IMR-90 (cell line): ENCODE results near the gene SLC35F3. TPM values are rescaled to one million over a fixed set of nuclear protein-coding genes. Genes with fewer than 3 reads are reported as not detected.

Source experiments
- CTCF ChIP-seq: conservative IDR thresholded peaks from 2 replicates; pipeline ENCODE4 v1.5.1; 2012; ENCODE audit warnings: mild to moderate bottlenecking, low read depth, low read length, improper control_type of control experiment
- MAZ ChIP-seq: IDR thresholded peaks from 2 replicates; pipeline ENCODE4 v1.6.1; 2012; ENCODE audit warnings: low read depth, mild to moderate bottlenecking, low read length, improper control_type of control experiment, moderate library complexity, borderline replicate concordance
- NFE2L2 ChIP-seq: fragments of 150-350 bp; IDR thresholded peaks from 2 replicates; pipeline ENCODE4 v1.6.1; 2016; ENCODE audit warnings: low read depth, mild to moderate bottlenecking, low read length
- polyA plus RNA-seq, 3 experiments: library from polyadenylated mRNA; depleted of rRNA; stranded (reverse); fragments of >200 nt; gene quantifications; 2 replicates each; pipeline ENCODE4 v1.2.3, GENCODE V29; 2012; ENCODE audit warnings: low replicate concordance in 1 of 3
- total RNA-seq: library from RNA; depleted of rRNA; stranded (reverse); fragments of >200 nt; gene quantifications from 2 replicates; pipeline ENCODE4 v1.2.3, GENCODE V29; 2012

The SLC35F3 gene
- total and polyA plus RNA-seq, 2 of the 4 experiments (the other 2 are of a cell fraction), result under 0.01 to 0.17 TPM

- no peak for TF ChIP-seq CTCF
- TF ChIP-seq MAZ, result no peak
- no peak for TF ChIP-seq NFE2L2
Measured at GRCh38 chr1:234214911-234215892, 310.7 kb downstream of the SLC35F3 start (continued).
